NCI-H226 (cell line): ENCODE results near the gene MYO9A.
A peak's percentile ranks its signal among the peaks of the same experiment; 100 is the strongest.

Experiments used
- DNase-seq: peaks from one replicate; pipeline ENCODE4 v3.0.0-alpha.2; 2015

The MYO9A gene

DNA sequence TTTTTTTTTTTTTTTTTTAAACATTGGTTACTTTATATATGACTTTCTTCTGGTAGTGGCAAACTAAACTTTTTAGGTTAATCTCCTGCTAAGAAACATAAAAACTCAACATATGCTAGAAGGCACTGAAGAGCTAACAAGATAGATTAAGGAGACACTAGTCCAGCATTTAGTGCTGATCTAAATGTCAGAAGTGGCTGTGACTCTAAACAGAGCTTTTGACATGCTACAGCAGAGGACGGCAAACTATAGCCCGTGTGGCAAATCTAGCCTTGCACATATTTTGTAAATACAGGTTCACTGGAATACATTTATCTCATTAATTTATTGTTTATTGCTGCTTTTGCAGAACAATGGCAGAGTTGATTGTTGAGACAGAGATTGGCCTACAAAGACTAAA is 287.0 kb downstream of the MYO9A start:
- DNase-seq = no peak

GRCh38 chr15:71826196-71826595 is 291.8 kb downstream of the MYO9A start:
- DNase-seq = no peak

GRCh38 chr15:71825021-71825730 is 292.8 kb downstream of the MYO9A start:
- DNase-seq = no peak

GRCh38 chr15:71823801-71824200 is 294.1 kb downstream of the MYO9A start:
- no peak for DNase-seq

DNA sequence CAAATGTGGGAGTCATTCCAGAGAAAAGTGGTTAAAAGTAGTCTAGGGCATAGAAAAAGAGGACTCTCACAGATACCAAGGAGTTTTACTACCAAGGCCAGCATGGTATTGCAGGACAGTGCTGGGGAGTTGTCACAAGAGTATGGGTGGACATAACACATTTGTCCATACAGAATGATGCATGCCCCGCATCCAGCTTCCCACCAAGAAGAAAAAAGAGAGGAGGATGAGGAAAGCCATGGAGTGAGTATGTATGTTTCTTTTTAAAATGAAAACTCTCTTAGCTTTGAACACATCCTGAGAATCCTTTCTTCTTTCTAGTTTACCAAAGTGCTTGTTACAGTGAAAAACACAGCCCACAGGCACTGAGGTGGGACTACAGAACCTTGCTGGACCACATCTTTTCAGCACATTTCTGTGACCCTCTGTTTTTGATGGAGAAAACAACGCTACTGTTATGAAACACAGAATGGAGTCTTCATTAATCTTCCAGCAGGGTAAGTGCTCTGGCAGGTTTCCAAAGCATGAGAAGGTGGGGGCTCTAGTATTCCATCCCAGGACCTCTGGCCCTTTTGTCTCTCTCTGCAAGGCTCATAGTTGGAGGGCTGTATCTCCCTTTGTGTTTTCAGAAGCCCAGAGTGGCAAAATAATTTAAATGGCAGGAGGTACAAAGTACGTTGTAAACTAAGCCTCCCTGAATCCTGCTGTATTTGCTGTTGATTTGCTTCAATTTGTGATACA is 294.9 kb downstream of the MYO9A start:
- no peak for DNase-seq

GRCh38 chr15:71821547-71822129 is 296.3 kb downstream of the MYO9A start:
- no peak for DNase-seq

- no peak for DNase-seq
Measured at GRCh38 chr15:71820127-71820526, 297.8 kb downstream of the MYO9A start.

GRCh38 chr15:71817351-71817750 is 300.6 kb downstream of the MYO9A start:
- DNase-seq = no peak

DNA sequence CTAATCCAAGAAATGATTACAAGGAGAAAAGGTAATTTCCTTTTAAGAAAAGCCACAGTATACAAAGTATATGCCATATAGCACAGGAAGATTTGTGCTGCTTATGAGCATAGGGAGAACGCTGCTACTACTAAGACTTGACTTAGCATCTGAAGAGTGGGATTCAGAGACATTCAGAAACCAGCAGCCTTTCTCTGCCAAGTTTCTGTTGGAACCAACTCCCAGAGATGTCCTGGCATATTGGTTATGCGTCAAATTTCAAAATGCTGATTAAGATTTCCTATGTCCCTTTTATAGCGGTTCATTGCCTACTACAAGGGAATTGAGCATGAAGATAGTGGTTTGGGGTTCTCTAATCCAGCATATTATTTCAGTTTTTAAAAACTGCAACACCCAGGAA is 302.6 kb downstream of the MYO9A start:
- no peak for DNase-seq

- no peak for DNase-seq
Measured at GRCh38 chr15:71813723-71814470, 304.1 kb downstream of the MYO9A start.

- DNase-seq = no peak
Measured at GRCh38 chr15:71812966-71813722, 304.8 kb downstream of the MYO9A start.

DNA sequence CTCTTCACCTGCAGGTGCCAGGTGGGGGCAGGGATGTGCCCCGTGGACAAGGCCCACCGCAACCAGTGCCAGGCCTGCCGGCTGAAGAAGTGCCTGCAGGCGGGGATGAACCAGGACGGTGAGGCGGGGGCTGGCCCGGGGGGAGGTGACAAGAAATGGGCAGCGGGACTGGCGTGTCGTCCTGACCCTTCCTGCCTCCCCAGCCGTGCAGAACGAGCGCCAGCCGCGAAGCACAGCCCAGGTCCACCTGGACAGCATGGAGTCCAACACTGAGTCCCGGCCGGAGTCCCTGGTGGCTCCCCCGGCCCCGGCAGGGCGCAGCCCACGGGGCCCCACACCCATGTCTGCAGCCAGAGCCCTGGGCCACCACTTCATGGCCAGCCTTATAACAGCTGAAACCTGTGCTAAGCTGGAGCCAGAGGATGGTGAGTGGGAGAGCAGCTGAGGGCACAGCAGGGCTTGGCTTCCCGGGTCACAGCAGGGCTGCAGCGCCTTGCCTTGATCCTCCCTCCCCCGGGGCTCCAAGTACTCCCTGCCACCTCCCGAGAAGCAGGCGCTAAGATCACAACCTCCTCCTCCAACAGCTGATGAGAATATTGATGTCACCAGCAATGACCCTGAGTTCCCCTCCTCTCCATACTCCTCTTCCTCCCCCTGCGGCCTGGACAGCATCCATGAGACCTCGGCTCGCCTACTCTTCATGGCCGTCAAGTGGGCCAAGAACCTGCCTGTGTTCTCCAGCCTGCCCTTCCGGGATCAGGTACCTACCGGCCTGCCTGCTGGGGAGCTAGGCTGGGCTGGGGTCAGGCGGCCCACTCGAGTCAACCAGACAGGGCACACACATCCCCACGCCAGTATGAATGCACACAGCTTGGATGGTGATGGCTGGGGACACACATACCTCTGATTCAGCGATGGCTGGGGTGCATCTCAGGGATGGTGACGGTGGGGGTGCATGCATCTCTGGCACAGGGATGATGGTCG is 305.9 kb downstream of the MYO9A start:
- no peak for DNase-seq

DNA sequence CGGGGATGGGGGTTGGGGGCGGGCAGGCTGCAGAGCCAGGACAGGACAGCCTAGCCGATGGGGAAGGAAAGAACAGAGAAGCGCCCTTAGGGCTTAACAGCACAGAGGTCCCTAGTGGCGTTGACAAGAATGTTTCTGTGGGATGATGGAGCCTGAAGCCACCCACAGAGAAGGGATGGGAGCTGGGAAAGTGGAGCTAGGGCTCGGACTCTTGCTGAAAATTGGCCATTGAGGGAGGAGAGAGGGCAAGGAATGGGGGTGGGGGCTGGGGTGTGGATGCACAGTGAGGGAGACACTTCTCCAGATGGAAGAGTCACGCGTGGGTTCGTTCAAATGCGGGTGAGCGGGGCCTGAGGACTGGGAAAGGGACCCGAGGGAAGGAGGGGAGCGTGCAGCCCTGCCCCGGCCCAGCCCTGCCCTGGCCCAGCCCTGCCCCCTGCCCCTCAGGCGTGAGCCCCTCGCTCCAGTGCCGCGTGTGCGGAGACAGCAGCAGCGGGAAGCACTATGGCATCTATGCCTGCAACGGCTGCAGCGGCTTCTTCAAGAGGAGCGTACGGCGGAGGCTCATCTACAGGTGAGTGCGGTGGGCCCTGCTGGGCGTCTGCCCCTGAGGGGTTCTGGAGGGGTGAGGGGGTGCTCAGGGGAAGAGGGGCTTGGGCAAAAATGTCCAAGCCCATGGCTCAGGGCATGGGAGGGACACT is 306.8 kb downstream of the MYO9A start:
- DNase-seq = no peak

GRCh38 chr15:71810256-71811035 is 307.5 kb downstream of the MYO9A start, which contains the start of gene NR2E3:
NR2E3 (plus strand) TSS chr15:71810554; CDS start chr15:71810744, 190 bp downstream.
- DNase-seq = no peak

DNA sequence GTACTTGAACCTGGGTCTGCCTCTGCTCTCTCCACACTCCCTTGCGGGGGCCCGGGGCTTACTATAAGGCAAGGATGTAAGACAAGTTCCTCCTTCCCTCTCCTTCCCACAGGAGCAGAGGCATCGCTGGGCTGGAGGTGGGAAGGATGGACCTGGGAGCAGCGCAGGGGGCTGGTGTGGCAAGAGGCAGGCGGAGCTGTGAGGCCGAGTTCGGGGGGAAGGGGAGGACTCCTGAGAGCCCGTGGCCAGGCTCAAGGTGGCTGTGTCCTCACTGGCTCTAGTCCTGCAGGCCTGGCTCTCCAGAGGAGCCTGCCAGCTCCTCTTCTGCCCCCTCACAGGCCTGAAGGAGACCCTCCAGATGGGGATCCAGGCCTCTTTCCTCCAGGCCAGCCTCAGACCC is 308.6 kb downstream of the MYO9A start:
- DNase-seq = no peak

GRCh38 chr15:71808311-71809020 is 309.5 kb downstream of the MYO9A start:
- no peak for DNase-seq

DNA sequence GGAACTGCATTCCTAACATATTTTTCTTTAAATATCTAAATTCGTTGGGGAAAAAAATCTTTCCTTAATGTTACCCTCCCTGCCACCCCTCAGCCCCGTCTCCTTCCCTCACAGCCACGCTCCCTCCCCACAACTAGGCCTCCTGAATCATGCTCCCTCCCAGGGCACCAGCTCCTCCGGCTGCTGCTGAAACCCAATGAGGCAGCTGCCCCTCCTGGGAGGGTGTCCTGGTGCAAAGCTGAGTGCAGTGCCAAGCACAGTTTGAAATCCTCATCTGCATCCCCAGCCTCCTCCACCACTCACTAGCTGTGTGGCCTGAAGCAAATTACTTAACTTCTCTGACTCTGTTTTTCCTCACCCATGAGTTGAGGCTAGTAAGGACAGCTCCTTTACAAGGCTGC is 310.3 kb downstream of the MYO9A start:
- peak; percentile 83 for DNase-seq

DNA sequence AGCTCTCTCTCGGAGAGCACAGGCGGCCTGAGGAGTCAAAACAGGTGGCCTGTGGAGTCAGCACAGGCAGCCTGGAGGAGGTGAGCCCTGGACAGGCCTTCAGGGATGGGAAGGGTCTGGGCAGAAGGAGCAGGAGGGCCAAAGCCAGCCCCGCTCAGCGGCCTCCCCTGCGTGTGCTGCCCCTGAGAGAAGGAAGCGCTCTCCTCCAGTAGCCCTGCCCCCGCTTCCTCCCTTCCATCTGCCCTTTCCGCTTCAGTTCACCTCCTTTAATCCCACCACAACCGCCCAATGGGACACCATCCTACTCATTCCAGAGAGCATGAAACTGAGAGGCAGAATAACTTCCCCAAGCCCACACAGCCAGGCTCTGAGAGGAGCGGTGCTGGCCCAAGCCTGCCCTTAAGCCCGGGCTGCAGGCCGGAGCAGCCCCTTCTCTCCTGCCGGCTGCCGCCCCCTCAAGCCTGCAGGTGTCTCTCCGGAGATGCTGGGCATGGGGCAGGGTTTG is 310.8 kb downstream of the MYO9A start:
- DNase-seq = peak; percentile 33

- DNase-seq = peak; percentile 82
Measured at GRCh38 chr15:71806452-71806931, 311.5 kb downstream of the MYO9A start.
